Right renal cortex interstitium (tissue), 3 donors: ENCODE results near the gene KIF2A. TPM values are rescaled to one million over a fixed set of nuclear protein-coding genes. Genes with fewer than 3 reads are reported as not detected.
A peak's percentile ranks its signal among the peaks of the same experiment; 100 is the strongest.

Source experiments
- DNase-seq, 3 donors: peaks; one replicate each; pipeline ENCODE4 v3.0.0-alpha.2; 2013; ENCODE audit warnings: low read depth in 3 of 3, low spot score in 2 of 3
- polyA plus RNA-seq, 3 donors: library from polyadenylated mRNA; unstranded; fragments of 120-200 nt; gene quantifications; one replicate each; pipeline ENCODE4 v1.2.1, GENCODE V29; 2013; ENCODE audit not compliant: insufficient read length in 3 of 3

The KIF2A gene
- polyA plus RNA-seq, 3 donors: 54.8 to 65.2 (median 60.1) TPM

DNA sequence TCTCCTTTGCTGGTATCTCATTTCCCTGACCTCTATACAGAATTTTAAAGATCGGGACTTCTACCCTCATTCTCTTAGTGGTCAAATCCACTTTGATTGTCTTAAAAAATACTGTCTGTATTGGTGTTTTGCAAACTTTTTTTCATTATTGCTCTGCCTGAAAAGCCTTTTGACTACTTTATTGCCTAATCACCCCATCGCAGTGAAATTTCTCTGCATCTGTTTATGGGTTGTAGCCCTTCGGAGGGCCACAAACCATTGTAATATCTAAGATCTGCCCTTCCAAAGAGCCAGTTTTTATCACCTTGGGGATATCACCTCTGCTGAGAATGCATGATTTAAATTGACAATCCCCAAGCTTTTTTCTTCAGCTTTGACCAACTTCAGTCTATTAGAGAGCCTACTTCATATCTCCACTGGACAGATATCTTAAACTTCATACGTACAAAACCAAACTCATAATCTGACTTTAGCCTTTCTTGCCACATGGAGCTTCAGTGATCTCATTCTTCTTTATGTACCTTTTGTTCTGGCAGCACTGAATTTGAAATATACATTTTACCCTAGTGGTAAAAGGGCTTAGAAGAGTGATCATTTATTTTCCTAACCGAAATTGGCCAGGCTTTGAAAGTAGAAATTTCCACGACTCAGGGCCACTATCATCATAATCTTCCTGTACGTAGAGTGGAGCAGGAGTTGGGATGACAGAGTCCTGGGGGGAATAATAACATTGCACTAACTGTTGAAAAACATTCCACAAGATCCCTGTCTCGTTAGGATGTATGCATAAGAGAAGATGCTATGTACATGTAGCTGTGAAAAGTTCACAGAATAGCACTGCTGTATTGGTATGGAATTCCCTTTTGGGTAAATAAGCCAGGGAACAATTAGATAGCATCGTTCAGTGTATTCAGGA is 21.4 kb downstream of the KIF2A start:
- DNase-seq: no peak

DNA sequence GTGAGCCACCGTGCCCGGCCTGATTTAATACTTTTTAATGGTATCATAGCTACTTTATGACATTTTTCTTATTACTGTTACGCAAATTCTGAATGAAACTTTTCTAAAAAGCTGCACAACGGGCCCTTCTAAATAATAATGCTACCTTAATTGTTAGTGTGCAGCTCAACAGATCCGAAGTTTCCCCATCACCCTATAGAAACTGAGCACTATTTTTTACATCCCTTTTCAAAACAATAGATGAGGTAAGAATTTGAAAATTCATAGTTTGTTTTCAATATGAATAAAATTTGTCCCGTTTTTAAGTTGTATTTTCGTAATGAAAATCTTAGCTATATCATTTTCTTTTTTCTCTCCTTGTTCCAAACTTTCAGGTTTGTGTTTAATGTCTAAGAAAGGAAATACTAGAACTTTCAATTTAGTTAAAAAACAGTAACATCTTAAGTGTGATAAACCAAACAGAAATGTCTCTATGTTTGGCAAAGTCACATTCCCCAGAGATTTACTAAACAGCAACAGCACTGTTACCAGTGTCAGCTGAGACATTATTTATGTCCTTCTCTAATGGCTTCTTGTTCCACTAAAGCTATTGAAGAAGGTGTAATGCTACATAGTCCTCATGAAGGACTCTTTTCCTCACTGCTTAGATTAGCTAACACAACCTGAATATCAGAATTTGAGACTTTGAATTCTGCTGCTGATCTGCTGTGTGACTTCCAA is 22.9 kb downstream of the KIF2A start:
- DNase-seq: no peak

DNA sequence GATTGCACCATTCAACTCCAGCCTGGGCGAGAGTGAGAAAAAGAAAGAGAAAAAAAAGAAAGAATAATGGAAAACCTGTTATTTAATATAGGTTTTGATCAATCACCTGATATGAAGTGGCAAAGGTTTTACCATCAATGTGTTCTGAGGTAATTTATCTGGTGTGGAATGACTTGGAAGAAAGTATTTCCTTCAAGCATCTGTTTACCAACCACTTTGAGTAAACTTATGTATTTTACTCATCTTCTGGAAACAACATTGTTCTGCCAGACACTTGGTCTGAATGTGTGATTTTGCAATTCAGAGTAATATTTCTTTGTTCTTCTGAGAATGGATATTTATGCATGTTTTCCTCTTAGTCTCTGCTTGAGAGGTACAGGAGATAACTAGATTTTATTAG is 24.3 kb downstream of the KIF2A start:
- DNase-seq: no peak

DNA sequence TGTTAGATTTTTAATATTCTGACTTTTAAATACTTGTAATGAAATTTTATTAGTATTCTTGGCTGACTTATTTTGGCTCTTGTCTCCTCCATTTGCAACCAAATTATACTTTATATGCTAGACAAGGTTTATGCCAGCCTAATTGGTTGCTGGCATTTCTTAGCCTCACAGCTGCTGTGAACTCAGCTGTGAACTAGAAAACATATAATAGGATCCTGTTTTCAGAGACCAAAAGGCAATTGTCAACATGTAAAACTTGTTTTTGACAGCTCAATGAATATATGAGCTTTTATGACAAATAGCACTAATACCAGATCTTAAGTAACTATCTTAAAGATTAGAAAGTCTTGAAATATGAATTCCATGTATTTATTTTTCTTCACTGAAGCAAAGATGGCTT is 25.9 kb downstream of the KIF2A start:
- DNase-seq: no peak

DNA sequence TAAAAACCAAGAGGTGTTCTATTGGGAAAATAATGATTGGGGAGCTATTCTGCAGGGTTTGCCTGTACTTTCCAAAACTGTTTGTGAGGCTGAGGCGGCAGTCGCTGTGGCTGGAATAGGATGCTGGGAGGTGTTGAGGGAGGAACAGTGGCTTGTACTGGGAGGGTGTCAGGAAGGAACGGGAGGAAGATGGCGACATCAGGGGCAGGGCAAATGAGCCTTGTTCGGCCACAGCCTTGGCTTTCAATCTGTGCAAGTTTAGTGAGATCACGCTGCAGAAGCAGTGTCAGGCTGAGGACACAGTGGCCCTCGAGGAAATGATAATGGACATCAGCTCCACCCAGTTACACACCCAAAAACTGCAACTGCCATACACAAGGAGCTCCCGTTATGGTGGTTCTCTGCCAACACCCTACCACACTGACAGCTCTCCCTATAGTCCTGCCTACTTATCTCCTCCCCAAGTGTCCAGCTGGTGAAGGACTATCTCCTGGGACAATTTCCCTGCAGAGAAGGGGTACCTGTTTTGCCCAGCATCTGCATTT is 27.3 kb downstream of the KIF2A start:
- DNase-seq: no peak

DNA sequence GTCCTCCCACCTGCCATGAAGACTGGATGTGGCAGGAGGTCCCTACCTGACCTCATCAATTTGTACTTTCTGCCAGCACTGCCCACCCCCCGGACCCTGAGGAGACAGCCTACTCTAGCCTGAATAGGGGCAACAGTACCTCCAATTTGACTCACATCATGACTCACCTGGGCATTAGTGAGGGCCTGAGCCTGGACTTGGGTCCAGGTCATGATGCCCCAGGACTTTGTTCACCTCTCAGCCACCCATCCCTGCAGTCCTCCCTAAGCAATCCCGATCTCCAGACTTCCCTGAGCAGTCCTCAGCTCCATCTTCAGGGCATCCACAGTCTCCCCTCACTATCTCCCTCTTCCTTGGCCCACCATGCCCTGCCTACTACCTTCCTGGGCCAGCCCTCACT is 28.1 kb downstream of the KIF2A start:
- no peak for DNase-seq

DNA sequence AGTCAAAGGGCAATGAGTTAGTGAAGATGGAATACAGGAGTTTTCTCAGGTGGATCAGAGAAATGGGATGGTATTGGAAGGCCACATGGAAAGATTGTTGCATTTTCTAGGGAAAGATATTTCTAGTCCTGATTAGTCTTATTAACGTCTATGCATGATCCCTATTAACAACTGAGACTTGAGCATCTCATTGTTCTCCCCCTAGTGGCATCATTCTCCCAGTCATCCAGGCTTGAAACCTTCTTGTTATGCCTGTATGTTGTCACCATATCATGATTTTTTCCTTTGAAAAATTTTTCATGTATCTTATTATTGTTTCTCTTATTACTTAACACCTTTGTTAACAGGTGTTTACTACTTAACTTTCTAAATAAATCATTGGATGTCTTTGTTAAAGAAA is 34.4 kb downstream of the KIF2A start:
- no peak for DNase-seq

DNA sequence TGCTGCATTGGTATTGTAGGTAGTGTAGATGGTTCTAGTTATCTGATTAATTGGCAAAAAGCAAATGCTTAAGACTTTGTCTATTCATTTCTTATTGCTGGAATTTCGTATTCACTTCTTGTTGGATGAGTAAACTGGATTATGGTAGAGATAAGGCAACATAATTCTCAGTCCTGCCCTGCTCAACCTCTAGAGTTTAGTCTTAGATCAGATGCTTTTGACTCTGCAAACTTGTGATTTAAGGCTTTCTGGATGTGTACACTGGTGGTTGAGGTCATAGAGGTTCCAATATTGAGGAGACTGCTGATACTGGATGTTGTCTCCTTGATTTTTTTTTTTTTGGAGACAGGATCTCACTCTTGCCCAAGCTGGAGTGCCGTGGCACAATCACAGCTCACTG is 35.0 kb downstream of the KIF2A start:
- no peak for DNase-seq

DNA sequence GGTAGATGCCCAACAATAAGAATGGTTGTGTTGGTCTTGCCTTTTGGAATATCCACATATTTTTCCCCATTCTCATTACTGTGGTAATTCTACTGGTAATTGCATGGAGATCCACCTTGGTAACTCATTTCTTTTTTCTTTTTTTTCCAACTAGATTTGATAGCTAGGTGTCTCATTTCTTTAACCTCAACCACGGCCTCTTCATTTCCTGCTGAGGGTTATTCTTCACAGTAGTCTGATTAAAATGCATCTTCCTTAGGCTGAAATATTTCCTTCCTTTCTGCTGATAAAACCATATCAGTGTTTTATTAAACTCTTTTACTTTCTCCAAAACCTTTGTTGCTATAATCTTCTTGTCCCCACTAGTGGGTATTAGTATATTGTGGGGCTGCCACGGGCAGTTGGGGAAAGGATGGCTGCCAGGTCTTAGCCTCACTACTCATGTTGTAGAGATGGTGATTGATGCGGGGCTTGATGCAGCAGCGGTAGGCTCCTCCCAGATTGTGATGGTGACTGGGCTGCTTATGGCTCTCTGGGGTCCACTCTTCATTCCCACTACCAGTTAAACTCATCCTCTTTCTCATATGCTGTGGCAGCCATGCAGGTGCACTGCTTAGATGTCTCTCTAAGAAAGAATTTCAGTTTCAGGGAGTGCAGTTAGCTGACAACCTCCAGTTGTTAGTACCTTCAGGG is 35.9 kb downstream of the KIF2A start:
- DNase-seq: no peak

DNA sequence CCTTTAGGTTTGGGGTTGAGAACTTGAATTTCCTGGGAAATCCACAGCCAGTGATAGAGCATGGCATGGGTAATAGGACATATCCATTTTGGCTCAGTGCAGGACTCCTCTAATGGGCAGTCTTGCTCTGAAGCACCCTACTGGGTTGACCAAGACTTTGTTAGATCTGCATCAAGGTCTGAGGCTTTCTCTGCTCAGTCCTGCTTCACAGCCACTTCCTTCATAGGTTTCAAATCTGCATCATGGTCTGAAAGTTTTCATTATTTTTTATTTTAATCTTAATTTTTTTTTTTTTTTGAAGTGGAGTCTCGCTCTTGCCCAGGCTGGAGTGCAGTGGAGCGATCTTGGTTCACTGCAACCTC is 36.5 kb downstream of the KIF2A start:
- no peak for DNase-seq

DNA sequence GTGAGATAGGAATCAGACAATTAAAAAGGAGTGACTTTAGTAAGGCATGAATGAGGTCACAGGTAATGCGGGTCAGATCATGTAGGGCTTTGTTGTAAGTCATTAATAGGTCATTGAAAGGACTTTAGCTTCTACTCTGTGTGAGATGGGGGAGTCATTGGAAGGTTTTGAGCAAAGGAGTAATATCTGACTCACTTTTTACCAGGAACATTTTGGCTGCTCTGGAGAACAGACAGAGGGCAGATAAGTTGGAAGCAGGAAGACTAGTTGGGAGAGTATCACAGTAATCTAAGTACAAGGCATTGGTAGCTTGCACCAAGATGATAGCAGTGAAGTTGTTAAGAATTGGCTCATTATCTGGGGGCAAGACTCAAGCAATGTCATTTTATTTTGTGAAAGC is 37.4 kb downstream of the KIF2A start:
- DNase-seq: no peak

DNA sequence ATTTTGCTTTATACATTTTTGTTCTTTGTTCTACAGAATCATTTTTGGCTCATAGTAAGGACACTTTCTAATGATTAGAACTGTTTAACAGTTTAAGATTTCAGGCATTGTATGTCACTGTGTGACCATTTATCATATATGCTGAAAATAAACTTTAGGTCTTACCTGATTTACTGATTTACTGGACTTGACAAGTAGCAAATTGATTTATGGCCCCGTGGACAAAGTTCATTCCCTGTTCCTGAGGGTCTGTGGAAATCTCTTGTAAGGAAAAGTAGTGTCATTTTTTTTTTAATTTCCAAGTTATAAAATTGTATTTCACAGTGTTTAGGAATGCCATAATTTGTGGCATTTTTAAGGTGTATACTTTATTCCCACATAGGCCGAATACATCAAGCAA is 40.7 kb downstream of the KIF2A start:
- DNase-seq: no peak

DNA sequence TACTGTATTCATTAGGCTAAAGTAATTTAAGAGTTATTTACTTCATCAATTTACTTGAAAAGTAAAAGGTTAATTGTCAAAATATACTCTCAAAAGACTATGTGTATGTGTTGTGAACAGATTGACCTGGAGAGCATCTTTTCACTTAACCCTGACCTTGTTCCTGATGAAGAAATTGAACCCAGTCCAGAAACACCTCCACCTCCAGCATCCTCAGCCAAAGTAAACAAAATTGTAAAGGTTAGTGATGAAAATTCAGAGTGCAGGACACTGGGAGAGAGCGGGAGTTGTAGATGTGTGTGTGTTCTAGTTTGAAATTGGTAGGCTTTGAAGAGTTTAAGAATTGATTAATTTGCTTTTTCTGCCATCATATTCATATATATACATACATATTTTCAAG is 41.9 kb downstream of the KIF2A start:
- DNase-seq: no peak

DNA sequence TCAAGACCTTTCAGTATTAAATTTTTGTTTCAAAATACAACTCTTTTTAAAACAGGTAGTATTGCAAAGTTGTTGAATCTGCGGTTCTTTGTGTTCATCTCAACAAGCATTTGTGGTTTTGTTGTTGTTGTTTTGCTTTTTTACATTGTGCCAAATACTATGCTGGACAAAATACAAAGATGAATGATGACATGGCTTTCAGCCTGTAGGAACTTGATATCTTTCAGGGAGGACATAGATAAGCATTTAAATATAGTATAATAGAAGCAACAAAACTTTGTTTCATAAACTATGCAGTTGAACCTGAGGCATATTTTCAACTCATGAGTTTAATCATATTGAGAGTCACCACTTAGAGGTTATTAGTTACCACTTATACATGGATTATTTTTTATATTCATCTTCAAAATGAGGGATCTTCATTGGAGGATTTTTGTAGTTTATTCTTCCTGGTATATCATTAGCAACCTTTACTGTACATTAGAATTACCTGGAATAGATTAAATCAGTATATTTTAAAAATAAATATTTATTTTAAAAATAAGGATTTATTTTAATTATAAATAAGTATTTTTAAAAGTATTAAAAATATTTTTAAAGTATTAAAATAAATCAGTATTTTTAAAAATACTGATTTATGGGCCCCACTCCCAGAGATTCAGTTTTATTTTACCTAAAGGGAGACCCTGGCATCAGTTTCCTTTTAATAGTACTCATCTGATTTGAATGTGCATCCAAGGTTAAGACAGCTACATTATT is 42.9 kb downstream of the KIF2A start:
- DNase-seq: no peak

DNA sequence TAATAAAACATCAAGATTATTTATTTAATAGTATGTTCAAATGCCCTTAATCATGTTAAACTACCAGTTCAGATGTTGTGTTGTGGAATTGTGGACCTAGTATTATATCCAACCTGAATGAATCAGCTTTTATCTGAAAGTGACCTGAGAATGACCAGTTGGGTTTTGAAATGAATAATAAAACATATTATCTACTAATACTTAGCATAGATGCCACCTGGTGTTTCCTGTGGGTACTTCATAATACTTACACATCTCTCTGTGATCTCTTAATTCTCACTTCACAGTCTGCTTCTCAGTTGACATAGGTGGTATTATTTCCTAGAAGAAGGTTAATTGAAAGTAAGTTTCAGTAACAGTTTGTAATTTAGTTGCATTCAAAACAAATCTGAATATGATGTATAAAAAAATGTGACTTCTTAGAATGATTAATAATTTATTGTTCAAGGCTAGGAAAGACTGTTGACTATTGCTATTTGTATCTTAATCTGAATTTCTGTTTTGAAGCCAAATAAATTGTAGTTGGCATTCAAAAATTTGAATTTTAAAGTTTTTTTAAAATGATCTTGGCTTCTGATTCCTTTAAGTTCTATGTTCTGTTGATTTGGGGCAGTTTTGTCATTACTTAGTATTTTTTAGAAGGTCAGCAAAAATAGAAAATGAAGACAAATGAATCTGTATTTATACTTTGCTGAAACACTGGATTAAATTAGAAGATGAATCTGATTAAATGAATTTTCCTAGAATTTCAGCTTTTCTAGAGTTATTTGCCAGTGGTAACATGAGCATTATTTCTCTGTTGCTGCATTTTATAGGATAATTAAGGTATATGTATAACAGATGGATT is 48.2 kb downstream of the KIF2A start:
- DNase-seq: peak in 2 of 3 donors; percentile 10 to 21

DNA sequence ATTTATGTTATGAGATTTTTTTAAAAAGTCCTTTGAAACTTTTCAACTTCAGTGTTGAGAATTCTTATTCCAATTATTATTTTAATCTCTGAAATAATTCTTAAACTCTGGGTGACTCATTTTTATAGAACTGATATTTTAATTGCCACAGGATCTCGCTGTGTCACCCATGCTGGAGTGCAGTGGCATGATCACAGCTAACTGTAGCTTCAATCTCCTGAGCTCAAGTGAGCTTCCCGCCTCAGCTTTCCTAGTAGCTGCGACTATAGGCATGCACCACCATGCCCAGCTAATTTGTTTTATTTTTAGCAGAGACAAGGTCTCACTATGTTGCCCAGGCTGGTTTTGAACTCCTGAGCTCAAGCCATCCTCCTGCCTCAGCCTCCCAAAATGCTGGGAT is 56.7 kb downstream of the KIF2A start:
- DNase-seq: no peak

DNA sequence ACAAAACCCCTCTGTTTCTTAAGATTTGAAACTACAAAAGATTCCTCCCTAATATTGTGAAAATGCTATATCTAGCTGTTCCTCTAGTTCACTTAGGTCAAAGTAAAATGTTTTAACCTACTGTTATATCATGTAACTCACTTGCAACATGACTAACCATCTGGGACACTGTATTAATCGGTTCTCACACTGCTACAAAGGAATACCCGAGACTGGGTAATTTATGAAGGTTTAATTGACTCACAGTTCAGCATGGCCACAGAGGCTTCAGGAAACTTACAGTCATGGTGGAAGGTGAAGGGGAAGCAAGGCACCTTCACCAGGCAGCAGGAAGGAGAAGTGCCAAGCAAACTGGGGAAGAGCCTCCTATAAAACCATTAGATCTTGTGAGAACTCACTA is 63.0 kb downstream of the KIF2A start:
- DNase-seq: no peak

DNA sequence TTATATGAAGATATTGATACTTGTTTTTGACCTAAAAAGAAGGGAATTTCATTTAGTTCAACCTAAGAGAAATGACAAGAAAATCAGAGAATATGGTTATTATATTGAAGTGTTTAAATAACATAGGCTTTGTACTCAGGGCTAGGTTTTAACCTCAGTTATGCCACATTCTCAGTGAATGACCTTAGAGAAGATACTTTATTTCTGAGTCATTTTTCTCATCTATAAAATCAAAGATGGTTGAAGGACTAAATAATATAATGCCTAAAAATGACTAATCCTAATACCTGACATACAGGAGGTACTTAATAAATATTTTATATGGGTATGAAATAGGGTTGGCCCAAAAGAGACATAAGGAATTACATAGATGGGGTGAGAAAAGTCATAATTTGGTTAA is 65.4 kb downstream of the KIF2A start:
- no peak for DNase-seq

DNA sequence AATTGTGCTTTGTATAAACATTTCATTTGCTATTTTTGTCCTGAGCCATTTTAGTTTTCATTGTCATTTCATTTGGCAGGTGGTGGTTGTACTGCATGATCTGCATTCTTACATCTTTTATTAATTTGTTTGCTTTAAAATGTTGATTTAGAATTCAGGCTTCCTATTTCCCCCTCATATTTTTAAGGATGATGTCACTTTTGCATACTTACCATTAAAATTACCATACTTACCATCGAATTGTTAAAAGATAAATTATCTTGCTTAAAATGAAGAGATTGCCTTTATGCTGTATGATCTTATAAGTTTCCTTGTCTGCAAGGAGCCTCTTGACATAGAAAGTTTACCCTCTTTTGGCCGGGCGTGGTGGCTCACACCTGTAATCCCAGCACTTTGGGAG is 66.6 kb downstream of the KIF2A start:
- DNase-seq: no peak

DNA sequence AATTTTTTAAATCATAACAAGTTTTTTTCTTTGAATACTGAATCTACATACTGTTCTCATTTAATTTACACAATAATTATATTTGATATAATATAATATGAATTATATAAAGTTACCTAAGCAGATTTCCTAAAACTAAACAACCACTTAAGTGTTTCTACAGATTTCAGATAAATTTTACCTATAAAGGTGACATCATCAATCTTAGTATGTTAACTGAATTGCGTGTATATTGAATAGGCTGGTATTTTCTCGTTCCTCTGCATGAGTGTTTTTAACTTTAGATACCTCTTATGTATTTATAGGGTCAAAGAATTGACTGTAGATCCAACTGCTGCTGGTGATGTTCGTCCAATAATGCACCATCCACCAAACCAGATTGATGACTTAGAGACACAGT is 67.4 kb downstream of the KIF2A start:
- no peak for DNase-seq
